Measurements from ENCODE around the gene TMEFF2.
"Not testable (repeated sequence)": the region's sequence is repeated elsewhere in the genome, so short reads cannot be mapped to it uniquely, and the experiment has no call there.

TMEFF2 gene

DNA sequence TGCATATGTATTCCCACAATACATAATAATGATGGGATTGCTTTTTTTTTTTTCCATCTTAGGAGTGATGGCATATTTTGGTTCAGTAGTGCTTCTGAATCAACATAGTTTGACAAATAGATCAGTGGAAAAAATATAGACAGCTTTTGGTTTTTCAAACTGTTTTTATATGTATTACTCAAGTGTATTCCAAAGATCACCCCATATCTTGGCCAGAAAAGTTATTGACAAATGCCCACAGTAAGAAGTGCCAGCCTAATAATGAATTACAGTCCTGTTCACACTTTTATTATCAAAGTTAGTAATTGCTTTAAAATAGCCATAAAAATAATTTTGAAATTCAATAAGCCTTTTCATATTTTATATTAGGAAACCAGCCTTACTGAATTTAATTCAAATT, 95.0 kb downstream of the TMEFF2 start:
- H3K4me3 ChIP-seq (ENCODE audit: control insufficient read depth, low read depth, low read length), result no peak overlapping the region
- TF ChIP-seq, protein P1, sequence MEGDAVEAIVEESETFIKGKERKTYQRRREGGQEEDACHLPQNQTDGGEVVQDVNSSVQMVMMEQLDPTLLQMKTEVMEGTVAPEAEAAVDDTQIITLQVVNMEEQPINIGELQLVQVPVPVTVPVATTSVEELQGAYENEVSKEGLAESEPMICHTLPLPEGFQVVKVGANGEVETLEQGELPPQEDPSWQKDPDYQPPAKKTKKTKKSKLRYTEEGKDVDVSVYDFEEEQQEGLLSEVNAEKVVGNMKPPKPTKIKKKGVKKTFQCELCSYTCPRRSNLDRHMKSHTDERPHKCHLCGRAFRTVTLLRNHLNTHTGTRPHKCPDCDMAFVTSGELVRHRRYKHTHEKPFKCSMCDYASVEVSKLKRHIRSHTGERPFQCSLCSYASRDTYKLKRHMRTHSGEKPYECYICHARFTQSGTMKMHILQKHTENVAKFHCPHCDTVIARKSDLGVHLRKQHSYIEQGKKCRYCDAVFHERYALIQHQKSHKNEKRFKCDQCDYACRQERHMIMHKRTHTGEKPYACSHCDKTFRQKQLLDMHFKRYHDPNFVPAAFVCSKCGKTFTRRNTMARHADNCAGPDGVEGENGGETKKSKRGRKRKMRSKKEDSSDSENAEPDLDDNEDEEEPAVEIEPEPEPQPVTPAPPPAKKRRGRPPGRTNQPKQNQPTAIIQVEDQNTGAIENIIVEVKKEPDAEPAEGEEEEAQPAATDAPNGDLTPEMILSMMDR (conservative IDR thresholded peaks at IDR 0.05; ENCODE audit: control insufficient read depth, insufficient read depth, low read depth, low read length), result no peak
- DNase-seq (ENCODE audit: low read depth), result no peak

DNA sequence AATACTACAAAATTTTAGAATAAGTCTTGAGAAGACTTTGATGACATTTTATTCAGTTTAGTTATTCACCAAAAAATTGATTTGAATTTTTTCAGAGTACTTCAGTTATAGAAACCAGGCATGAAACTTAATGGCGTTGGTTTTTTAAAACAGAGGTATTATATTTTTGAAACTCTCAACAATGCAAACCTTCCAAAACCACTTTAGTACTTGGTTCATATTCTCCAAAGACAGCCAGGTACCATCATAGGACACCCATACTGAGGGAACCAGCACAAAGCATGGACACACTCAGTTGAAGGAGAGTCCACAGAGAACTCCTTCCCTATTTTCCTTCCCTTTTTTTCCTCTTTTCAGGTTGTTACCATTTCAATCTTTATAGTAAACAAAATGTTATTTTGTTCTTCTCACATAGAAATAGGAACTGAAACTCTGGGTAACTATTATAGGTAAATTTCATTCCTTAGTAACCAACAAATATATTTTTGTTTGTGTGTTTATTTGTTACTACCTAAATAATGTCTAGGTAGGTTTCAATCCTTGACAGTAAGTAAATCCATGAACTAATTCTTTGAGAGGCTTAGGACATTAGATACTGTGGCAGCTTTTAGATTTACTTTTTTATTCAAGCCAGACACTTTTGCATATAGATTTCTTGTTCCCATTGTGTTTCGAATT, 95.8 kb downstream of the TMEFF2 start:
- no peak overlapping the region for H3K4me3 ChIP-seq (ENCODE audit: control insufficient read depth, low read depth, low read length)
- no peak for DNase-seq (ENCODE audit: low read depth)
- TF ChIP-seq, protein P1 (conservative IDR thresholded peaks at IDR 0.05; ENCODE audit: control insufficient read depth, insufficient read depth, low read depth, low read length), result no peak

DNA sequence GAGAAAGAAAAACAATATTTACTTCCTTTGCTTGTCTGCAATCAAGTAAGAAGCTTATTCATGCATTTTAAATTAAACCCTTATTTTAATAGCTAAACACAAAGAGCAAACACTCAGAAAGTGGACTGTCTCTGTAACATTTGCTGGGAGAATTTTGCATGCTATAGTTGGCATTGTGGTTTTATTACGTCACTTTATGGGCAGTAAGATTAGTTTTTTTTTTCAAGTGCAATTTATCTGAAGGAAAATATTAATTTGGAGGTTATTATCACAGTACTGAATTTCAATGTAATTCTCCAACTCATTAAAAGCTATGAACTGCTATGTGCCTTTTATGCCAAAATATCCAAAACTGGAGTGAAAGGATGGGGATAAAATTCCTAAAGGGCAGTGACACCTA, 103.3 kb downstream of the TMEFF2 start:
- no peak overlapping the region for H3K4me3 ChIP-seq (ENCODE audit: control insufficient read depth, low read depth, low read length)
- TF ChIP-seq, protein P1 (conservative IDR thresholded peaks at IDR 0.05; ENCODE audit: control insufficient read depth, insufficient read depth, low read depth, low read length), result no peak
- no peak for DNase-seq (ENCODE audit: low read depth)

DNA sequence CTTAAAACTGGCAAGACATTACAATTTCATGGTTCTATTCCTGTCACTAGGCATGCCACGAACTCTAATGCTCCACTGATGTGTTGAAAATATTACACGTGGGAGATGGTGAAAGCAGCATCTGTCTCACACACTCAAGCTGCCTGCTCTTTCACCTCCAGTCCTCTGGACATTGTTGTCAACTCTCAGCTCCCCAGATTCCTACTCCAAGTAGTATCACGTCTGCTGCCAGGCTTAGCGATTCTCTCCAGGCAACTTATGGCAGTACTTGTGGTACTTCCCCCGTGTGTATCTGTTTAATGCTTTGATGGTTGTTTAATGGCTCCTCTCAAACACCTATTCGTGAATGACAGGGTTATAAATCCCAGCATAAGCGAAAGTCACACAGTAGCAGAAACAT, 103.8 kb downstream of the TMEFF2 start:
- no peak for DNase-seq (ENCODE audit: low read depth)
- H3K4me3 ChIP-seq (ENCODE audit: control insufficient read depth, low read depth, low read length), result no peak overlapping the region
- TF ChIP-seq, protein P1 (conservative IDR thresholded peaks at IDR 0.05; ENCODE audit: control insufficient read depth, insufficient read depth, low read depth, low read length), result no peak

DNA sequence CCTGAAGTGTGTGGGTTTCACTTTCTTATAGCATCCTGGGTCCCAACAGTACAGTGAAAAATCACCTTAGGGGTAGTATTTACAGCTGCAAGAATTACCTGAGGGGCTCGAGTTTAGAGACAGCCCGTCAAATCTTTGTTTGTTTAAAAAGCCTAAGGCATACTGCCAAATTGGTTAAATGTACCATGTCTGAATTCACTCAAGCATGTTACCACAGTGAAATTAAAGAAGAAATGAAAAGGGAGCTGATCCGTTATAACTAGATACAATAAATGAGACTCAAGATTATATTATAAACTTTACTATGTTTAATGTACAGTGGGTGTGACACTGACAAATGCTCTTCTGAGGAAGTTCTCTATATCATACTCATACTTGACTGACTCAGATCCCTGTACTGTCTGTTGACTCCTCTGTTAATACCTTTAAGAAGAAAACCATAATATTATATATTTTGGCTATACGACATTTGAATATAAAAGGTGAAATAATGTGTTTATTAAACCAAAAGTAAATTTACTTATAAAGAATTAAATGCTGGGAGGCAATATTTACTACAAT, 107.3 kb downstream of the TMEFF2 start:
- no peak for DNase-seq (ENCODE audit: low read depth)
- no peak overlapping the region for H3K4me3 ChIP-seq (ENCODE audit: control insufficient read depth, low read depth, low read length)
- TF ChIP-seq, protein P1 (conservative IDR thresholded peaks at IDR 0.05; ENCODE audit: control insufficient read depth, insufficient read depth, low read depth, low read length), result no peak

DNA sequence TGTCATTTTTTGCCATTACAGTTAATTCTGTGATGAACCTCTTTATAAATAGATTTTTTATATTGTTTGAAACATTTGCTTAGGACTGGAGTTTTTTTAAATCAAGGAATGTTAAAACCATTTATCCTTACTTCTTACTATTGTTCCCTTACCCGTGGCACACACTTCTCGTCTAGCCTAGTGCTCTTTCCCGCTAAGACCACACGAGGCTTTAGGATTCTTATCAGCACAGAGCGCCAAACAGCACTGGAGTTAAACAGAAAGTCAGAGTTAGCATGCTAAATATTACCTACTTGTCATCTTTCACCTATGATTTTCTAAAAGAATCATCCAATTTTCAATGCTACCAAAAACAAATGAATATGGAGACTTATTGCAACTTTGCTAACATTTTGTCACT, 112.6 kb downstream of the TMEFF2 start:
- DNase-seq (ENCODE audit: low read depth), result no peak
- H3K4me3 ChIP-seq (ENCODE audit: control insufficient read depth, low read depth, low read length), result no peak overlapping the region
- TF ChIP-seq, protein P1 (conservative IDR thresholded peaks at IDR 0.05; ENCODE audit: control insufficient read depth, insufficient read depth, low read depth, low read length), result no peak

DNA sequence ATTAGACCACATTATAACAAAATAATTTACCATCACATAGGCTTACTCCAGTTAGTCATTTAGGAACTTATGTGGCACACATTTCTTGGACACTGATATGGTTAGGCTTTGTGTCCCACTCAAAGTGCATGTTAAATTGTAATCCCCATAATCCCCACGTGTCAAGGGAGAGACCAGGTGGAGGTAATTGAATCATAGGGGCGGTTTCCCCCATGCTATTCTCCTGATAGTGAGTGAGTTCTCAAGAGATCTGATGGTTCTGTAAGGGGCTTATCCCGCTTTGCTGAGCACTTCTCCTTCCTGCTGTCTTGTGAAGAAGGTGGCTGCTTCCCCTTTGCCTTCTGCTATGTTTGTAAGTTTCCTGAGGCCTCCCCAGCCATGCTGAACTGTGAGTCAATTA, 114.6 kb downstream of the TMEFF2 start:
- not testable (repeated sequence) for H3K4me3 ChIP-seq (ENCODE audit: control insufficient read depth, low read depth, low read length); DNase-seq (ENCODE audit: low read depth)
